ENCODE results near the gene BCL7C.
A peak's percentile ranks its signal among the peaks of the same experiment; 100 is the strongest.

The BCL7C gene

GRCh38 chr16:30858829-30859423, 35.0 kb downstream of the BCL7C start:
- no peak for DNase-seq

GRCh38 chr16:30858111-30858495, 35.8 kb downstream of the BCL7C start:
- DNase-seq, result no peak

- no peak for DNase-seq
Measured at GRCh38 chr16:30853758-30854157, 40.1 kb downstream of the BCL7C start.

DNA sequence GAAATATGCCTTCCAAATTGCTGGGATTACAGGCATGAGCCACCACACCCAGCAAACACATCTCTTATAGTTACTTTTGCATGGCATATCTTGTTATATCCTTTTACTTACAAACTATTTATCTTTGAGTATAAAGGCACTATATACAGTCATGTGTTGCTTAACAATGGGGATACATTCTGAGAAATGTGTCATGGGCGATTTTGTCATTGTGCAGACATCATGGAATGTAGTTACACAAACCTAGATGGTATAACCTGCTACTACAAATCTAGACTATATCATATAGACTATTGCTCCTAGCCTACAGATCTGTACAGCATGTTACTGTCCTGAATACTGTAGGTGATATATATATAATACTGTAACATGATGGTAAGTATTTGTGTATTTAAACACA, 43.6 kb downstream of the BCL7C start:
- no peak for DNase-seq

GRCh38 chr16:30846649-30847402, 47.1 kb downstream of the BCL7C start:
- DNase-seq, result no peak

- peak; percentile 42 for DNase-seq
Measured at GRCh38 chr16:30844671-30845449, 49.0 kb downstream of the BCL7C start.

DNA sequence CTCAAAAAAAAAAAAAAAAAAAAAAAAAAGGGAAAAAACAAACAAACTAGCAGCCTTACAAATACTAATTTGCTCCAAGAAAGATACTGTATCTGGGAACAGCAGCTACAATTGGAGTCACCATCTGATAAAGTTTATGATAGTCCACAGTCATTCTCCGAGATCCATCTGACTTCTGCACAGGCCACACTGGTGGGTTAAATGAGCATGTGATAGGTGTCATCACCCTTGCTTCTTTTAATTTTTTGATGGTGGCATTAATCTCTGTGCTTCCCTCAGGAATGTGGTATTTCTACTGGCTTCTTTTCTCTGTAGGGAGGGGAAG, 49.6 kb downstream of the BCL7C start:
- DNase-seq, result no peak

DNA sequence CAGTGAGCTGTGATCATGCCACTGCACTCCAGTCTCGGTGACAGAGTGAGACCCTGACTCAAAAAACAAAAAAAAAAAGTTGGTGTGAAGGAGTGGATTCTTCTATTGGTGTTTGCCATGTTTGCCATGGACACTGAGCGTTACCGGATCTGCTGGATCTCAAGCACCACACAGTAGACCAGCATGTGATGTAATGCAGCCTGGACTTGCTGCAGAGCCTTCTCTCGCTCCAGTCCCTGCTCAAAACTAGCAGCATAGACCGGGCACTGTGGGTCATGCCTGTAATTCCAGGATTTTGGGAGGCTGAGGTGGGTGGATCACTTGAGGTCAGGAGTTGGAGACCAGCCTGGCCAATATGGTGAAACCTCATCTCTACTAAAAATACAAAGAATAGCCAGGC, 50.4 kb downstream of the BCL7C start:
- no peak for DNase-seq

DNA sequence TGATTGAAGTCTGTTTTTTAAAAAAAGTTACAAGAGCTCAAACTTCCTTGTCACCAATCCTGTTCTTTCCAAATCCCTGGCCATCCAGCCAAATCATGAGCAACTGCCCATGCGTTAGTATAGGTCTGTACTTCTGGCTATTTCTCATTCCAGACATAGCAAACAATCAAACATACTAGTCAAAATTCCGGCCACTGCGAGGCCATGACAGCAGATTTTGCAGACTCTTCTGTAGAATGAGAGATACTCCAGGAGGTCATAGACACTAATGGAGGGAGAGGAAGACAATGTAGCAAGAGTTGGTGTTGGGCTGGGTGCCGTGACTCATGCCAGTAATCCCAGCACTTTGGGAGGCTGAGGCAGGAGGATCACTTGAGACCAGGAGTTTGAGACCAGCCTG, 50.9 kb downstream of the BCL7C start:
- no peak for DNase-seq

DNA sequence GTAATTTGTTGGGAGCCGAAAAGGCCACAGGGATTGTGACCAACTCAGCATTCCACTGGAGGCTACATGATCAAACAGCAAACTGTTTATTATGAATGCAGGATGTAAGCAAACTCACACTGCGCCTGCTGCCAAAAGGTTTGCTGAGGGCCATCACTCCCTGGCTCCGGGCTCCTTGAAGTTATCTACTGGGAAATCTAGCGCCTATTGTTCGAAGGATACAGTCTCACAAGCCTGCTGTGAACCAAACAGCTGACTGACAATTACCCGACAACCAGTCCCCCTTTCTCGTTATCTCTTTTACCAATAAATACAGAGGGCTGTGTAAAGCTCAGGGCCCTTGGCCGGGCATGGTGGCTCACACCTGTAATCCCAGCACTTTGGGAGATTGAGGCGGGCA, 52.5 kb downstream of the BCL7C start:
- DNase-seq, result no peak

GRCh38 chr16:30840611-30841010, 53.3 kb downstream of the BCL7C start:
- DNase-seq, result no peak

DNA sequence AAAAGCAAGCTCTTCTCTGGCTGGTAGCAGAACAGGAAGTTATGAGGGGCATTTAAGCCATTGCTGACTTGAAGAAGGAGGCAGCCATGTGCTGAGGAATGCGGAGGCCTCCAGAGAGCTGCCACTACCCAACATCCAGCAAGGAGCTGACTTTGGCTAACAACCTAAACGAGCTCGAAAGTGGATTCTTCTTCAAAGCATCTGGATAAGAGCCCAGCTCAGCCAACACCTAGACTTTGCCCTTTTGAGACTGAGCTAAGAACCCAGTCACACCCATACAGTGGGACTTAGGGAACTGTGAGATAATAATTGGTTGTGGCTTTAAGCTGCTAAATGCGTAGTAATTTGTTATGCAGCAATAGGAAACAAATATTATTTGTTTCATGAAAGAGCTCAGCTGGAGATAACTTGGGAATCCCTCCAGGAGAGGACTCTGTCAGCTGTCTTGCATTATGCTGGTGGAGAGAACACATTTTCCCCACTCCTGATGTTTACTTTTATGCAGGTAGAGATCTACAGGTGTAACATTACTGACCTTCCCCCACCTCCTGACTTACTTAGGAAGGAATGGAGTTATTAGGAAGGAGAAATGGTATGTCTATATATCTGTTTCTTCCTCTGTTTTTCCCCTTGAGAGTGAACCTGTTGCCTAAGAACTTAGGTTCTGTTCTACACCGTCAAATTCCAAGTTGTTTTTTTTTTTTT, 54.2 kb downstream of the BCL7C start:
- DNase-seq, result no peak

GRCh38 chr16:30838876-30839471, 54.9 kb downstream of the BCL7C start:
- DNase-seq, result no peak

DNA sequence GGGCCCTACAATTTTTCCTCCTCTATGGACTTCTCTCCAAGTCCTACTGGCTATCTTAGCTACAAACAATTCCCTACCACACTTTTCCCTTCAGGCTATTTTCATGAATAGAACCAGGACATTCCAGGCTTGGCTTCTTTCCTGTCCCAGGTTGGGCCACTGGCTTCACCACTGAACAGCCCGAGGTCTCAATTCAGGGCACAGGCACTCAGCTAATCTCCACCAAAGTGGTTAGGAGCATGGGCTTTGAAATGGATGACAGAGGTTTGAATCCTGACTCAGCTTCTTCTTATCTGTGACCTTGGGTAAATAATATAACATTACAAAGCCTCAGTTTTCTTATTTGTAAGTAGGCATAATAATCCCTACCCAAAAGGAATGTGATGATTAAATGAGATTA, 56.0 kb downstream of the BCL7C start:
- no peak for DNase-seq

Data from NCI-H446 treated with DMSO at 0.1 percent for 48 hours (cell line).